Measurements from ENCODE around the gene KLHL29.
A peak's percentile ranks its signal among the peaks of the same experiment; 100 is the strongest.

KLHL29 gene

GRCh38 chr2:23563673-23564614, 179.0 kb downstream of the KLHL29 start:
- WGBS (ENCODE audit: extremely low coverage, insufficient coverage, insufficient read length), result no CpG with 5 or more reads among the region's 22 CpGs
- Histone ChIP-seq H3K27me3 (ENCODE audit: insufficient read depth, low read length) (no peaks in the 10 kb centered on the region), H3K4me1 (ENCODE audit: control insufficient read depth in 1 of 2, insufficient read depth in 2 of 2, low read length in 2 of 2) (peaks cover 17 to 33% of the 10 kb centered on the region in 2 experiments), H3K4me2 (ENCODE audit: low read length) (no peak overlapping the region), H3K27ac (ENCODE audit: low read depth, low read length) (peak overlapping the region; percentile 71), H3K14ac (ENCODE audit: low read length) (peak overlapping the region; percentile 13), H2AK5ac (ENCODE audit: low read length) (peak overlapping the region; percentile 21), H2BK120ac (ENCODE audit: insufficient read depth, low read length, poor library complexity) (peak overlapping the region; percentile 14), H4K12ac (ENCODE audit: low read depth, low read length) (no peak overlapping the region), H4K91ac (ENCODE audit: low read depth, low read length) (peak overlapping the region; percentile 78), H2BK5ac (ENCODE audit: low read depth, low read length, poor library complexity) (peak overlapping the region; percentile 3), H2BK12ac (ENCODE audit: low read length) (peak overlapping the region; percentile 51), H2AFZ (ENCODE audit: insufficient read depth, low read length, poor library complexity) (peak overlapping the region; percentile 13), H4K8ac (ENCODE audit: low read depth, low read length) (peak overlapping the region; percentile 5), H3K9me3 (ENCODE audit: insufficient read depth, low read depth, low read length) (no peaks in the 10 kb centered on the region), H3K23ac (ENCODE audit: low read length) (no peak overlapping the region), H3K79me1 (ENCODE audit: low read length) (peaks cover 18% of the 10 kb centered on the region), H3K79me2 (ENCODE audit: control insufficient read depth, insufficient read depth, low read length, poor library complexity) (no peaks in the 10 kb centered on the region), H3K9ac (ENCODE audit: low read length) (no peak overlapping the region), H3K18ac (ENCODE audit: low read length) (peak overlapping the region; percentile 13), H3K36me3 (ENCODE audit: control insufficient read depth in 1 of 2, insufficient read depth in 2 of 2, low read length in 2 of 2) (peaks cover 0 to 3% of the 10 kb centered on the region in 2 experiments), H3K4me3 (ENCODE audit: low read depth, low read length) (no peak overlapping the region), H3K4ac (ENCODE audit: low read depth, low read length) (peak overlapping the region; percentile 7)
- DNase-seq, result peak; percentile 39 to 60

GRCh38 chr2:23564615-23564960, 179.6 kb downstream of the KLHL29 start:
- peaks cover 18% of the 10 kb centered on the region for H3K79me1 ChIP-seq (ENCODE audit: low read length)
- H3K14ac ChIP-seq (ENCODE audit: low read length), result peak overlapping the region; percentile 13
- H3K4me3 ChIP-seq (ENCODE audit: low read depth, low read length), result no peak overlapping the region
- H3K9ac ChIP-seq (ENCODE audit: low read length), result no peak overlapping the region
- no CpG with 5 or more reads among the region's 8 CpGs for WGBS (ENCODE audit: extremely low coverage, insufficient coverage, insufficient read length)
- H3K27ac ChIP-seq (ENCODE audit: low read depth, low read length), result peak overlapping the region; percentile 71
- H2BK12ac ChIP-seq (ENCODE audit: low read length), result peak overlapping the region; percentile 51
- H4K8ac ChIP-seq (ENCODE audit: low read depth, low read length), result peak overlapping the region; percentile 5
- peaks cover 0 to 3% of the 10 kb centered on the region in 2 experiments for H3K36me3 ChIP-seq (ENCODE audit: control insufficient read depth in 1 of 2, insufficient read depth in 2 of 2, low read length in 2 of 2)
- no peak overlapping the region for H3K4ac ChIP-seq (ENCODE audit: low read depth, low read length)
- no peak for DNase-seq
- no peaks in the 10 kb centered on the region for H3K27me3 ChIP-seq (ENCODE audit: insufficient read depth, low read length)
- peak overlapping the region; percentile 78 for H4K91ac ChIP-seq (ENCODE audit: low read depth, low read length)
- H2BK120ac ChIP-seq (ENCODE audit: insufficient read depth, low read length, poor library complexity), result peak overlapping the region; percentile 14
- H2AK5ac ChIP-seq (ENCODE audit: low read length), result peak overlapping the region; percentile 21
- H3K18ac ChIP-seq (ENCODE audit: low read length), result peak overlapping the region; percentile 13
- no peak overlapping the region for H3K23ac ChIP-seq (ENCODE audit: low read length)
- H3K79me2 ChIP-seq (ENCODE audit: control insufficient read depth, insufficient read depth, low read length, poor library complexity), result no peaks in the 10 kb centered on the region
- H3K9me3 ChIP-seq (ENCODE audit: insufficient read depth, low read depth, low read length), result no peaks in the 10 kb centered on the region
- H3K4me2 ChIP-seq (ENCODE audit: low read length), result no peak overlapping the region
- H2AFZ ChIP-seq (ENCODE audit: insufficient read depth, low read length, poor library complexity), result peak overlapping the region; percentile 13
- H4K12ac ChIP-seq (ENCODE audit: low read depth, low read length), result no peak overlapping the region
- peaks cover 17 to 33% of the 10 kb centered on the region in 2 experiments for H3K4me1 ChIP-seq (ENCODE audit: control insufficient read depth in 1 of 2, insufficient read depth in 2 of 2, low read length in 2 of 2)
- H2BK5ac ChIP-seq (ENCODE audit: low read depth, low read length, poor library complexity), result no peak overlapping the region

DNA sequence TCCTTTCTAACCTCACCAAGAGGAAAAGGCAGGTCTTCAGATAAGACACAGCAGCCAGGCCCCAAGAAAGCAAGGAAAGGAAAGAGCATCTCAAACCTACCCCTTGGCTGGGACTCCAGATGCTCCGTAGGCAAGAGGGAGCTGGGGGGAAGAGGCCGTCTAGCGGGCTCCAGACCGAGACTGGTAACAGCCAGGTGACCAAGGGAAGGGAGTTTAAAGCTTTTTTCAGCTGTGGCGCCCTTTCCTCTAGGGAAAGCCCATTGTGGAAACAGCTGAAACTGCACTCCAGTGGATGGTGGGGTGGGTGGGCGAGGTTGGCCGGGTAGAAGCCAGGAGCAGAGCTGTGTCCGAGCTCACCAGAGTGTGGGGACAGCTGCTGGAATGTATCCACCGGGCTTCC, 180.4 kb downstream of the KLHL29 start:
- no peak overlapping the region for H2BK5ac ChIP-seq (ENCODE audit: low read depth, low read length, poor library complexity)
- H3K79me2 ChIP-seq (ENCODE audit: control insufficient read depth, insufficient read depth, low read length, poor library complexity), result no peaks in the 10 kb centered on the region
- H3K9me3 ChIP-seq (ENCODE audit: insufficient read depth, low read depth, low read length), result no peaks in the 10 kb centered on the region
- peak overlapping the region; percentile 20 for H4K91ac ChIP-seq (ENCODE audit: low read depth, low read length)
- no peaks in the 10 kb centered on the region for H3K27me3 ChIP-seq (ENCODE audit: insufficient read depth, low read length)
- H3K79me1 ChIP-seq (ENCODE audit: low read length), result peaks cover 18% of the 10 kb centered on the region
- peak overlapping the region; percentile 44 for H2BK120ac ChIP-seq (ENCODE audit: insufficient read depth, low read length, poor library complexity)
- no peak overlapping the region for H2AFZ ChIP-seq (ENCODE audit: insufficient read depth, low read length, poor library complexity)
- peak overlapping the region; percentile 5 for H4K8ac ChIP-seq (ENCODE audit: low read depth, low read length)
- no peak overlapping the region for H4K12ac ChIP-seq (ENCODE audit: low read depth, low read length)
- H3K27ac ChIP-seq (ENCODE audit: low read depth, low read length), result no peak overlapping the region
- H3K4ac ChIP-seq (ENCODE audit: low read depth, low read length), result peak overlapping the region; percentile 13
- peaks cover 0 to 3% of the 10 kb centered on the region in 2 experiments for H3K36me3 ChIP-seq (ENCODE audit: control insufficient read depth in 1 of 2, insufficient read depth in 2 of 2, low read length in 2 of 2)
- peak overlapping the region; percentile 22 for H3K14ac ChIP-seq (ENCODE audit: low read length)
- H3K23ac ChIP-seq (ENCODE audit: low read length), result no peak overlapping the region
- no peak for DNase-seq
- no CpG with 5 or more reads among the region's 9 CpGs for WGBS (ENCODE audit: extremely low coverage, insufficient coverage, insufficient read length)
- peaks cover 17 to 33% of the 10 kb centered on the region in 2 experiments for H3K4me1 ChIP-seq (ENCODE audit: control insufficient read depth in 1 of 2, insufficient read depth in 2 of 2, low read length in 2 of 2)
- no peak overlapping the region for H3K4me2 ChIP-seq (ENCODE audit: low read length)
- no peak overlapping the region for H3K9ac ChIP-seq (ENCODE audit: low read length)
- peak overlapping the region; percentile 17 for H2AK5ac ChIP-seq (ENCODE audit: low read length)
- no peak overlapping the region for H3K4me3 ChIP-seq (ENCODE audit: low read depth, low read length)
- peak overlapping the region; percentile 51 for H3K18ac ChIP-seq (ENCODE audit: low read length)
- H2BK12ac ChIP-seq (ENCODE audit: low read length), result peak overlapping the region; percentile 89

DNA sequence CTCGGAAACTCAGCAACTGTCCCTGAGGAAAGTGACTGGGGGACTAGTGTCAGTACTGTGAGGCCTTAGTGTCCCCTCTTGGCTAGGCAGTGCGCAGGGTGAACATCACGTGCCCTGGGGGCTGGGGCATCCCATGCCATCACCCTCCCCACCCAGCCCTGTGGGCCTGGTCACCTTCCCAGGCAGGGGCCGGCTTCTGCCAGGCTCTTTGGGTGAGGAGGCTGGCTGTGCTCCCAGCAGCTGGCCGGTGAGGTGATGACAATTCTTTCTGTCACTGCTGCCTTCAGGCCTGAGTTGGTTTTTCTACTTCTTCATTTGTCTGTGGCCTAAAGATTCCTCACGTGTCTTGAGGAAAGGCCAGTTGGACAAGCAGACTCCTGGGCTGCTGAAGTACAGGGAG, 180.8 kb downstream of the KLHL29 start:
- Histone ChIP-seq H2BK12ac (ENCODE audit: low read length) (peak overlapping the region; percentile 89), H3K36me3 (ENCODE audit: control insufficient read depth in 1 of 2, insufficient read depth in 2 of 2, low read length in 2 of 2) (peaks cover 0 to 3% of the 10 kb centered on the region in 2 experiments), H3K4me3 (ENCODE audit: low read depth, low read length) (no peak overlapping the region), H3K4me1 (ENCODE audit: control insufficient read depth in 1 of 2, insufficient read depth in 2 of 2, low read length in 2 of 2) (peaks cover 17 to 33% of the 10 kb centered on the region in 2 experiments), H2BK5ac (ENCODE audit: low read depth, low read length, poor library complexity) (no peak overlapping the region), H3K9ac (ENCODE audit: low read length) (no peak overlapping the region), H3K27ac (ENCODE audit: low read depth, low read length) (no peak overlapping the region), H3K18ac (ENCODE audit: low read length) (peak overlapping the region; percentile 51), H3K4ac (ENCODE audit: low read depth, low read length) (no peak overlapping the region), H3K79me1 (ENCODE audit: low read length) (peaks cover 18% of the 10 kb centered on the region), H3K4me2 (ENCODE audit: low read length) (no peak overlapping the region), H4K91ac (ENCODE audit: low read depth, low read length) (peak overlapping the region; percentile 45), H3K23ac (ENCODE audit: low read length) (no peak overlapping the region), H3K9me3 (ENCODE audit: insufficient read depth, low read depth, low read length) (no peaks in the 10 kb centered on the region), H3K79me2 (ENCODE audit: control insufficient read depth, insufficient read depth, low read length, poor library complexity) (no peaks in the 10 kb centered on the region), H3K14ac (ENCODE audit: low read length) (peak overlapping the region; percentile 40), H2BK120ac (ENCODE audit: insufficient read depth, low read length, poor library complexity) (peak overlapping the region; percentile 44), H2AK5ac (ENCODE audit: low read length) (peak overlapping the region; percentile 17), H2AFZ (ENCODE audit: insufficient read depth, low read length, poor library complexity) (no peak overlapping the region), H4K12ac (ENCODE audit: low read depth, low read length) (no peak overlapping the region), H3K27me3 (ENCODE audit: insufficient read depth, low read length) (no peaks in the 10 kb centered on the region), H4K8ac (ENCODE audit: low read depth, low read length) (no peak overlapping the region)
- no peak for DNase-seq
- WGBS (ENCODE audit: extremely low coverage, insufficient coverage, insufficient read length), result no CpG with 5 or more reads among the region's 6 CpGs
